OCI-LY3 (cell line): ENCODE data around the gene CAPZA2.

Source experiments
- EZH2phosphoT487 ChIP-seq: fragments of 200-600 bp; shearing (Covaris generic); IDR thresholded peaks from 2 replicates; pipeline ENCODE4 v1.6.1; 2018; ENCODE audit warnings: antibody characterized with exemption, mixed run types, low read depth
- TF ChIP-seq, protein P1 (sequence below): fragments of 200-600, 300-600 bp; sonication (generic); IDR thresholded peaks from 2 replicates; pipeline ENCODE4 v1.5.1; 2014; ENCODE audit warnings: antibody characterized with exemption, low read length, low read depth

GRCh38 chr7:116837586-116837985 is 24.8 kb upstream of the CAPZA2 start:
- TF ChIP-seq, protein P1, sequence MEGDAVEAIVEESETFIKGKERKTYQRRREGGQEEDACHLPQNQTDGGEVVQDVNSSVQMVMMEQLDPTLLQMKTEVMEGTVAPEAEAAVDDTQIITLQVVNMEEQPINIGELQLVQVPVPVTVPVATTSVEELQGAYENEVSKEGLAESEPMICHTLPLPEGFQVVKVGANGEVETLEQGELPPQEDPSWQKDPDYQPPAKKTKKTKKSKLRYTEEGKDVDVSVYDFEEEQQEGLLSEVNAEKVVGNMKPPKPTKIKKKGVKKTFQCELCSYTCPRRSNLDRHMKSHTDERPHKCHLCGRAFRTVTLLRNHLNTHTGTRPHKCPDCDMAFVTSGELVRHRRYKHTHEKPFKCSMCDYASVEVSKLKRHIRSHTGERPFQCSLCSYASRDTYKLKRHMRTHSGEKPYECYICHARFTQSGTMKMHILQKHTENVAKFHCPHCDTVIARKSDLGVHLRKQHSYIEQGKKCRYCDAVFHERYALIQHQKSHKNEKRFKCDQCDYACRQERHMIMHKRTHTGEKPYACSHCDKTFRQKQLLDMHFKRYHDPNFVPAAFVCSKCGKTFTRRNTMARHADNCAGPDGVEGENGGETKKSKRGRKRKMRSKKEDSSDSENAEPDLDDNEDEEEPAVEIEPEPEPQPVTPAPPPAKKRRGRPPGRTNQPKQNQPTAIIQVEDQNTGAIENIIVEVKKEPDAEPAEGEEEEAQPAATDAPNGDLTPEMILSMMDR, result no peak
- no peak for TF ChIP-seq EZH2phosphoT487
